GM21825 (cell line): ENCODE results near the gene ADAMTS16.

Experiments used
- ATAC-seq: cut with Tn5 transposase; IDR thresholded peaks from one replicate; pipeline ENCODE4 v1.9.1; 2021; ENCODE audit warnings: mild to moderate bottlenecking, moderate library complexity; ENCODE audit not compliant: unreplicated experiment

ADAMTS16 gene

DNA sequence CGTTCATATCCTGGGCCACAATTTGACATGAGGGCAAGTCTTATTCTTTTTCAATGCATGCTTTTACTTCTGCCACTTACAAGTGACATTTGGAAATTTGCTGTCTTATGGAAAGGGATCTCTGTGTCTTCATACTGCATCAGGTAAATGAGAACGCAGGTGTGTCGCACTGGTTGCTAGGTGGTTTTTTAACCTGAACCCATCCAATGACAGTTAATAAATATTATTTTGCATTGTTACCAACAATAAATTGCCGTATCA lies 1.1 kb downstream of the ADAMTS16 start:
- no peak for ATAC-seq

DNA sequence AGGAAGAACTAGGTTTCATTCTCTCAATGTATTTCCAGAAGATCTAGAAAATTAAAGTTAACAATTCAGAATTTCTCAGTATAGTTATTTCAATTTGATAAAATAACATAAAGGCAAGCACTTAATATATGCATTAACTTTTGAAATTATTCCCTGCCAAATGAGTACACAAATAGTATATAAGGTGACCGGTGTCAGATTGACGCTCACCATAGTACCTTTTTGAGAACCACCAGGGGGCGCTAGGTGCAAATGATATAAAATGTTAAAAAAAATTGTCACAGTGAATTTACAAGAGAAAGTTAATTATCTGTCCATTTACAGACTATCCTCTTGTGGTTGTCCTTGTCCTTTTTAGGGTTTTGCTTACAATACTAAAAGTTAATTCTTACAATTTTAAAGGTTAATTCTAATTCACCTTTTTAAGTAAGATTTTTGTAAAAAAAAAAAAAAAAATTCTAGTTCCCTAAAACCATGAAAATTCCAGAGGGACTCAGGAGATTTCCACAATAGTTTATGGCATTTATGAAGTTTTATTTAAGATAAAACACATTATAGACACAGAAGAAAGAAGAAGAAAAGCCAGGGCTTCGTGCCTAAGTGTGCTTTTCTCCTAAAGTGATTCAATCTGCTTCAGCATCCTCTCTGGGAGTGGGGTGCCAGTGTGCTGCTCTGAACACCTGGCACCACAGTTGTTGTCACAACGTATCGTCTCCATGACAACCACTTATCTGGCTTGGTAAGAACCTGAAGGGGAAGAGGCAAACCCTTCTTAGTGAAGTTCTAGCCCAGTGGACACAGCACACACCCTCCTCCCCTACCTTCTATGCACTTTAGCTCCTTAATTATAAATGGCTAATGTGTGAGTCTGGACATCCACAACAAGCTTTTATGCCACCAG lies 1.7 kb downstream of the ADAMTS16 start:
- no peak for ATAC-seq

GRCh38 chr5:5144441-5144840 lies 4.3 kb downstream of the ADAMTS16 start:
- ATAC-seq = no peak

DNA sequence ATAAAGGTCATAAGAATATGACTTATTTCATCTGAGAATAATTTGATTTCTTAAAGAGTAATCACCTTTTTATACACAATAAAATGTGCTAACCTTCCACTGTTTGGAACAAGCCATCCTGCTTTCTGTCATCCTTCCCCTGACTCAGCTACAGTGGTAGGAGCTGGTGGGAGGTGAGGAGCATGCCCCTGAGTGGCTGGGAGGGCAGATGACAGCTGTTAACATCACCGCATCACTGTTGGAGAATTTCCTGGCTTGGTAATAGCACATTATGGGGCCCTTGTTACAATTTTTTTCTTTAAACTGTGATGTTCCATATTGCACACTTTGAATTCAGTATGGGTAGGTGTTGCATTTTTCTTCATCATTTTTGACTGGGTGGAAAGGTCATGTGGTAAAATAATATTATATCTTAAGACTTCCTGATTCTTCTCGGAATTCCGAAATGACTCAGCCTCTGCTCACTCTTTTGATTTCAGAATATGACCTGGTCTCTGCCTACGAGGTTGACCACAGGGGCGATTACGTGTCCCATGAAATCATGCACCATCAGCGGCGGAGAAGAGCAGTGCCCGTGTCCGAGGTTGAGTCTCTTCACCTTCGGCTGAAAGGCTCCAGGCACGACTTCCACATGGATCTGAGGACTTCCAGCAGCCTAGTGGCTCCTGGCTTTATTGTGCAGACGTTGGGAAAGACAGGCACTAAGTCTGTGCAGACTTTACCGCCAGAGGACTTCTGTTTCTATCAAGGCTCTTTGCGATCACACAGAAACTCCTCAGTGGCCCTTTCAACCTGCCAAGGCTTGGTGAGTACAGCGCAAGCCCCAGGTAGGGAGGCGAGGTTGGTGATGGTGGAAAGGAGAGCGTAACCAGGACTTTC lies 5.8 kb downstream of the ADAMTS16 start:
- no peak for ATAC-seq

- ATAC-seq = no peak
Observed at GRCh38 chr5:5146530-5147160, 6.5 kb downstream of the ADAMTS16 start.

- ATAC-seq = no peak
Observed at GRCh38 chr5:5149154-5149553, 9.0 kb downstream of the ADAMTS16 start.

- ATAC-seq = no peak
Observed at GRCh38 chr5:5150667-5151066, 10.5 kb downstream of the ADAMTS16 start.

DNA sequence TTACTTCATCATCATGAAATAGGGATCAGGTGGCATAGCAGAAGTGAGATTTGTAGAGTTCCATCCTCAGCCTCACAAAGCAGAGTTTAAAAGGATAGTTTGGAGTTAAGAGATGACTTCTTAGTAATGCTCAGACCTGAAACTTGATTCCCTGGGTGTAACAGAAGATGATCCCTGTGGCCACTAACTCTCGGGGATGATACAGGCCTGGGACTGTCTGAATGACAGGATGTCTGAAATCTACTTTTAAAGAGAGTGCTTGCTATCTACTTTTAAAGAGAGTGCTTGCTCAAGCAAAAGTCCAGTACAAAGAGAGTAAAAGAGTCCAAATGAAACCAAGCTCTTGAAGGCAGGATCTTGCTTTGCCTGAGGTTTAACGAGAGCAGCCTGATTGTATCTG lies 14.6 kb downstream of the ADAMTS16 start:
- ATAC-seq = no peak

DNA sequence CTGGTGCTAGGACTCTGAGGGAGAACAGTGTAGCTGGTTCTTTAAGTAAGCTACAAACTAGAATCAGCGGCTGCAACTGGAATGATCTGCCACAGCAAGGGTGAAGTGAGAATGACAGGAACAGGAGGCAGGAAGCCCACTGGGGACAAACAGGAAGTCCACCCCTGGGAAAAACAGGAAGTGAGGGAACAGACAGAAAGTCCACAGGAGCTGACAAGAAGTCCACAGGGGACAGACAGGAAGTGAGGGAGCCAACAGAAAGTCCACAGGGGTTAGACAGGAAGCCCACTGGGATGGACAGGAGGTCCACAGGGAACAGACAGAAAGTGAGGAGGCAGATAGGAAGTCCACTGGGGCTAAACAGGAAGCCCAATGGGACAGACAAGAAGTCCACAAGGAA lies 15.5 kb downstream of the ADAMTS16 start:
- ATAC-seq = no peak

- ATAC-seq = no peak
Observed at GRCh38 chr5:5156471-5157082, 16.4 kb downstream of the ADAMTS16 start.

DNA sequence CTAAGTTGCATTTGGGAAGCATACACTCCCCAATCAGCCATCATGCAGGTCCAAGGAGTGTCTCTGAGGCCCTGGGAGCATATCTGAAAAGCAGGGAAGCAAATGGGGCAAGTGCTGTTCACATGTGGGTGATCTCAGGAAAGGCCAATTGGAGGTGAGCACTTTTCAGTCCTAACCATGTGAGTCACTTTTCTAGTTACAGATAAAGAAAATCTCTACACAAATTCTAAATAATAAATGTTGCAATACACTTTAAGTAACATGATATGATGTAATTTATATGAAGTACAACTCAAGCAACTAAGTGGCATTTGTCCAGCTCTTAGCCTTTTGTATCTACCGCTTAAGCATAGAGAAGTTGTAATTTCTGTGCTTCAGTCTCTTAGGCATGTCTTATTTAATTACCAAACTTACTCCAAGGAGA lies 18.4 kb downstream of the ADAMTS16 start:
- ATAC-seq = no peak

DNA sequence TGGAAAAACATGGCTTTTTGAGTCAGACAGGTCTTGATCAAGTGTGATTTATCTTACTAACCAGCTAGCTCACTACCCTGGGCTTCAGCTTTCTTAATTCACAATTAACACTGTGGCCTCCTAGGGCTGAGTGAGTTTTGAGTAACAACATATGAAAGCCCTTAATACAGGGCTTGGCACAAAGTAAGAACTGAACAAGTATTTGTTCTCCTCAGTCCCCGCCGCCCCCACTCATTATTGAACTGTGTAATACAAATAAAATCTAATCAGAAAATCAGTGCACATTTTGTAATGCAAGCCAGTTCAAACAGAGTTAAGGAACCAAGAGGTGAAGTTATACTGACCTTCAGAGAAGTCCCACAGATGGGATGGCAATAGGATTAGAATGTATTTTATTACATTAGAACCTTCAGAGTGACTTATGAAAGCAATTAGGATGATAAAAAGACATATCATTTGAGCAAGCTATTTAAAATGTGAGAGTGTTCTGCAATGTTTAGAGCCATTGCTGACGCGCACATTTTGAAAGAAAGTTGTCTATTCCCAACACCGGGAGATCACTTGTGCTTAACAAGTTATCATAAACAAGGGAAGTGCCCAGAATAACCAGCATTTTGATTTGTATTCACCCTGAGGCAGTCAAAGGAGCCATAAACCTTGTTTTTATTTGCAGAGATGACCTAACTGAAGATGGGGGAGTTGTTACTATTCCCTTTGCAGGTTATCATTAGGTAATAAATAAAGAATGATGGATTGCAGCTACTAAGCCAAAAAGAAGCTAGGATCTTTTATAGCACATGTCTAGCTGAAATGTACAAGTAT lies 19.4 kb downstream of the ADAMTS16 start:
- no peak for ATAC-seq

- no peak for ATAC-seq
Observed at GRCh38 chr5:5164163-5164562, 24.0 kb downstream of the ADAMTS16 start.

DNA sequence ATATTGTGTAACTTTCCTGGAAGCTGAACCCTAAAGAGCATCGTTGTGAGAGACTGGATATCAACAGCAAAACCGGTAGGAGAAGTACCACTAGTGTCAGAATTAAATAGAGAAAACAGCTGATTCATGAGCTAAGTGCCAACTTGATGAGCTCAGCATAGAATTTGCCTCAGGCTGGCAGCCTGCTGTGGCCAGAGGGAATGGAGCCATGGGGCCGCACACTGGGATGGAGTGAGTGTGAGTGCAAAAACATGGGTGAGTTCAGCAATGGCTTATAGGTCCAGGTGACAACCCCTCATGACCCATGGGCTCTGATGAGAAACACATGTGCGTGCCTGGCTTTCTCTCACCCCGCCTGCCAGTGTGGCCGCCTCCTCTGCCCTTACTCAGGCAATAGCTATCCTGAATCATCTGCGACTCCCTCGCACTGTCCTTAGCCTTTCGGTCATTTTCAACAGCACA lies 25.4 kb downstream of the ADAMTS16 start:
- no peak for ATAC-seq

- ATAC-seq = no peak
Observed at GRCh38 chr5:5169466-5169865, 29.3 kb downstream of the ADAMTS16 start.

DNA sequence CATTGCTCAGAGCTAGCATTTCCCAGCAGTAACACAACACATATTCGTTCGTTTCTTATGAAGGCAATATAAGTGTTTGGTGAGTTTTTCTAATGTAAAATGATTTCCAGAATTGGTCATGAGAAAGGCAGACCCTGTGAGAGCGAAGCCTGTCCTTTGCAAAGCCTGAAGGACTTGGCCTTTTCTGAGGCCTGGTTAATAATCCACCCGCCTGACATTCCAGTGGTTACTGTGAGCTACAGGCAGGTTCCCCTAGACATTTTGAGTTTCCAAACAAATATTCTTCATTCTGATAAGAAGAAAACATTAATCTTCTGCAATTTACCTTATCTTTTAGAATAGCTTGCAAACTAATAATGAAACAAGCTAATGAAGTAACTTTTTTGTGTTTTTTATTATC lies 38.0 kb downstream of the ADAMTS16 start:
- no peak for ATAC-seq

GRCh38 chr5:5178580-5178979 lies 38.5 kb downstream of the ADAMTS16 start:
- ATAC-seq = no peak

DNA sequence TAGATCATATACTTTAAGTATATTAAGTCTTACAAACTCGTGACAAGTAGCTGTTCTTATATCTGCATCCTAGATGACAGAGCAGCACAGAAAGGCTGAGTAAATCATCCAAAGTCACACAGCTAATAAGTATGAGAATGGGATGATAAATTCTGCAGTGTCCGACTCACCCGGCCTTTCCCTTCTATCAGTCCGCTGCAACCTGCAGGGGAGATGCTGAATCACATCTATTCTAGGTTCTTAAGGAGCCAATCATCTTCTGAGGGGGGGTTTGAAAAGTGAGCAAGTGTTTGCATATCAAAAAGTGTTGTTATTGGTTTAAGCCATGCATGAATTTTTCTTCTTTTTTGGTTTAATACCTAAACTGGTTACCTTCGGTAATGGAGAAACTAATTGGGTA lies 38.9 kb downstream of the ADAMTS16 start:
- no peak for ATAC-seq

DNA sequence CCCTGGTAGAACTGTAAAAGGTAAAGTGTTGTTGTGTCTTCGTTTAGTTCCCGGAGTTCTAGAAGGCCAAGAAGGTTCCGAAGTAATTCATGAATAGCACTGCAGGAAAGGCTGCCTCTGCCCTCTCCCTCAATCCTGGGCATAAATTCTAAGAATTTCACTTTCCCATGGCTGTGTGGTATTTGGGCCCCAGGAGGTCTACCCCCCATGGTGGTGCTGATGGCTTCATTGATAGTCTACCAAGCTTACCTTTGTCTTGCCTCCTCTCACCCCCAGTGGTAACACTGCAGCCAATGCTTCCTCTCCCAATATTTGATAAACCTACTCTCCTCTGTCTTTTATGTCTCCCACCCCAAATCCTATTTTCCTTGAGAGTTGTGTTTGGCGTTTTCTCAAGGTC lies 39.5 kb downstream of the ADAMTS16 start:
- no peak for ATAC-seq

DNA sequence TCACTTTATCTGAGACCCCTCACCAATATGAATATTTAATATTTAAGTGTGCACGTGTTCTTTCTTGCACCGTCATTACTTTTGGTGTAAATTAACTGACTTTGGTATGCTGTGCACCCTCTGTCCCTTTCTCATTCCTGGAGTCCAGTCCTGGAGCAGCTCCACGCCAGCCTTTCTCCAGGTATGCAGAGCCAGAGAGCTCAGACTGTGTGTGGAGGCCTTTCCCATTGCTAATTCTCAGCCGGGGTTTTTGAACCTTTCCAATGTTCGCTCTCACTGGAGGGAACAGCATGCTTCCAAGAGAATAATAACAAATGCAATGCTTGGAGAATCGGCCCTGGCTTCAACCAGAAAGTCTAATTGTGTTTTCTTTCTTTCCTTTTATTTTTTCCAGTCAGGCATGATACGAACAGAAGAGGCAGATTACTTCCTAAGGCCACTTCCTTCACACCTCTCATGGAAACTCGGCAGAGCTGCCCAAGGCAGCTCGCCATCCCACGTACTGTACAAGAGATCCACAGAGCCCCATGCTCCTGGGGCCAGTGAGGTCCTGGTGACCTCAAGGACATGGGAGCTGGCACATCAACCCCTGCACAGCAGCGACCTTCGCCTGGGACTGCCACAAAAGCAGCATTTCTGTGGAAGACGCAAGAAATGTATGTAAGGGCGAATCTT lies 41.7 kb downstream of the ADAMTS16 start:
- no peak for ATAC-seq
